ENCODE data around the gene JADE1.

Gene JADE1

DNA sequence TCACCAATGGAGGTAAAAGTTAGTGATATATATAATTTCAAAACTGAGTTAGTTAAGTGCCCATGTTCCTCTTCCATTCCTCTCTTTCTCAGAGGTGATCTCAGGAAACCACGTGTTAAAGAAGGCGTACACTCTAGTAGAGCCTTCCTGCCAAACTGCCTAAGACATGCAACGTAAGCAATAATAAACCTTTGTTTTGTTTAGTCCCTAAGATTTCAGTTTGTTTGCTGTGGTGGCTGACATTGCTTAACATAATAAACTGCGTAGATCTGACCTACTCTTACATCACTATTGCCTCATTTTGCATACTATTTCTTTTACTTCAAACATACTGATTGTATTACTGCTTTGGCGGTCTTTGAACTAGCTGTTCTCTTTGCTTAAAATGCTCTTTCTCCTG is 99.2 kb downstream of the JADE1 start:
- no peak for TF ChIP-seq ZNF274 (IDR thresholded peaks at IDR 0.05; ENCODE audit: low read depth, low read length)
- H3K4me3 ChIP-seq (ENCODE audit: low read length) = no peak overlapping the region

DNA sequence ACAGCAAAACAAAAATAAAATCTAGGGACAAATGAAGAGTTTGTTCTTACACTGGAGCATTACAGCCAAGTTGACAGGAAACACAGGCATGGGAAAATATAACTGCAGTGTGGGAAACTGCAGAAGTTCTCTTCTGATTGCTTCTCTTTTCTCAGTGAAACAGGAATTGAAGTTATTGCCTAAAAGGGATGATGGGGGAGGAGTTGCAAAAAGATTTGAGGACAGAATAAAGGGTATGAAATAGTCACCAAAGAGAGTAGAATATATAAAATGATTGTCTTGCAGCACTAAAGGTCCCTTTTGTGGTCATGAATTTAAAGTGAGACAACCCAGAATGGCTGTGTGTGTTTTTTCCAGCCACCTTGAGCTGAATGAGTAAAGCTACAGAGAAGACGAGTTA is 103.7 kb downstream of the JADE1 start:
- no peak overlapping the region for H3K4me3 ChIP-seq (ENCODE audit: low read length)
- TF ChIP-seq ZNF274 (IDR thresholded peaks at IDR 0.05; ENCODE audit: low read depth, low read length) = no peak

- TF ChIP-seq ZNF274 (IDR thresholded peaks at IDR 0.05; ENCODE audit: low read depth, low read length) = no peak
- H3K4me3 ChIP-seq (ENCODE audit: low read length) = no peak overlapping the region
These were observed 106.0 kb downstream of the JADE1 start for GRCh38 chr4:128915544-128915943.

DNA sequence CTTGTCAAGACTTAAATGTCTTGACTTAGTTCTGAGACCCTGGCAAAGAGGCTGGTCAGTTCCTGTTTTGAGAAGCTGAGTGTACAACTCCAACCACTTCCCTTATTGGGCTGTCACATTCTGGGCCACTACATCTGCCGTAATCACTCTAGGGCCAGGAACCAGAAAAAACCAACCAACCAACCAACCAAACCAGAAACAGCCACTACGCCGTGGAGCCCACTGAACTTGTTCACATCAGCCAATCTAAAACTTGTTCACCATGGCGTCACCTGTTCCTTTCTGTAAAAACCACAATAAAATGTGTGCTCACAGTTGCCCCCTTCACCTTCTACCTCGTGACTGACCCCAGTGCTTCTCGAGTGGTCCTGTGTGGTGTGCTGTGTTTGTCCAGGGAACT is 107.3 kb downstream of the JADE1 start:
- no peak overlapping the region; the same call in 1 of the 2 replicates for H3K4me3 ChIP-seq (ENCODE audit: low read length)
- TF ChIP-seq ZNF274 (IDR thresholded peaks at IDR 0.05; ENCODE audit: low read depth, low read length) = no peak

- no peak overlapping the region for H3K4me3 ChIP-seq (ENCODE audit: low read length)
- no peak for TF ChIP-seq ZNF274 (IDR thresholded peaks at IDR 0.05; ENCODE audit: low read depth, low read length)
These were observed 108.3 kb downstream of the JADE1 start for GRCh38 chr4:128917781-128918180.

DNA sequence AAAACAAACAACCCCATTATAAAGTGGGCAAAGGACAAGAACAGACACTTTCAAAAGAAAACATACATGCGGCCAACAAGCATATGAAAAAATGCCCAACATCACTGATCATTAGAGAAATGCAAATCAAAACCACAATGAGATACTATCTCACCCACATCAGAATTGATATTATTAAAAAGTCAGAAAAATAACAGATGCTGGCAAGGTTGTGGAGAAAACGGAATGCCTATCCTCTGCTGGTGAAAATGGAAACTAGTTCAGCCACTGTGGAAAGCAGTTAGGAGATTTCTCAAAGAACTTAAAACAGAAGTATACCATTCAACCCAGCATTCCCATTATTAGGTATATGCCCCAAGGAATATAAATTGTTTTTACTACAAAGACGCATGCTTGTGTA is 112.5 kb downstream of the JADE1 start:
- TF ChIP-seq ZNF274 (IDR thresholded peaks at IDR 0.05; ENCODE audit: low read depth, low read length) = no peak
- H3K4me3 ChIP-seq (ENCODE audit: low read length) = no peak overlapping the region
